ENCODE data around the gene NUDT22.

DNA sequence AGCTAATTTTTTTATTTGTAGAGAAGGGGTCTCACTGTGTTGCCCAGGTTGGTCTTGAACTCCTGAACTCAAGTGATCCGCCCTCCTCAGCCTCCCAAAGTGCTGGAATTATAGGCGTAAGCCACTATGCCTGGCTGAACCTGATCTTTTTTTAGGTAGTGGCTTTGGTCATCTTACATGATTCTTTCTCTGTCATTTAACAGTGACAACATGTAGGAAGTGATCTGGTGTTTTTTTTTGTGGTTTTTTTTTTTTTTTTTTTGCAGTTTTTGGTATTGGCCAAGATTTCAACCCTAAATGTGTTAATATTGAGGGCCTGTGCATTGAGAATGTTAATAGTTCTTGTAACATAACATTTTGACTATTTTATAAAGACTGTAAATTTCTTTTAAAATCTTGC is 27.6 kb upstream of the NUDT22 start:
- TF ChIP-seq, protein P1, sequence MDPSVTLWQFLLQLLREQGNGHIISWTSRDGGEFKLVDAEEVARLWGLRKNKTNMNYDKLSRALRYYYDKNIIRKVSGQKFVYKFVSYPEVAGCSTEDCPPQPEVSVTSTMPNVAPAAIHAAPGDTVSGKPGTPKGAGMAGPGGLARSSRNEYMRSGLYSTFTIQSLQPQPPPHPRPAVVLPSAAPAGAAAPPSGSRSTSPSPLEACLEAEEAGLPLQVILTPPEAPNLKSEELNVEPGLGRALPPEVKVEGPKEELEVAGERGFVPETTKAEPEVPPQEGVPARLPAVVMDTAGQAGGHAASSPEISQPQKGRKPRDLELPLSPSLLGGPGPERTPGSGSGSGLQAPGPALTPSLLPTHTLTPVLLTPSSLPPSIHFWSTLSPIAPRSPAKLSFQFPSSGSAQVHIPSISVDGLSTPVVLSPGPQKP (IDR thresholded peaks at IDR 0.05; ENCODE audit: borderline replicate concordance, low read depth, low read length), result no peak
- TF ChIP-seq CTCF (conservative IDR thresholded peaks at IDR 0.05; ENCODE audit: low read depth, low read length) (no peak), POLR2A (IDR thresholded peaks at IDR 0.05; ENCODE audit: low read depth, low read length) (no peak), MAZ (IDR thresholded peaks at IDR 0.05; ENCODE audit: borderline replicate concordance, low read depth, low read length) (no peak)
- TF ChIP-seq, protein P2, sequence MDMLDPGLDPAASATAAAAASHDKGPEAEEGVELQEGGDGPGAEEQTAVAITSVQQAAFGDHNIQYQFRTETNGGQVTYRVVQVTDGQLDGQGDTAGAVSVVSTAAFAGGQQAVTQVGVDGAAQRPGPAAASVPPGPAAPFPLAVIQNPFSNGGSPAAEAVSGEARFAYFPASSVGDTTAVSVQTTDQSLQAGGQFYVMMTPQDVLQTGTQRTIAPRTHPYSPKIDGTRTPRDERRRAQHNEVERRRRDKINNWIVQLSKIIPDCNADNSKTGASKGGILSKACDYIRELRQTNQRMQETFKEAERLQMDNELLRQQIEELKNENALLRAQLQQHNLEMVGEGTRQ (IDR thresholded peaks at IDR 0.05; ENCODE audit: low read depth, low read length), result no peak

All from IMR-90 (cell line).